ENCODE data around the gene ACO2. TPM values are rescaled to one million over a fixed set of nuclear protein-coding genes. Genes with fewer than 3 reads are reported as not detected.

The ACO2 gene
- total and polyA plus RNA-seq, 2 of the 8 experiments (the other 6 are each of a cell fraction or from before 2014, with no cell fraction given), result 52.8 to 75.4 TPM

GRCh38 chr22:41534219-41534618, 65.3 kb downstream of the ACO2 start:
- no peak overlapping the region for H3K23ac ChIP-seq (ENCODE audit: insufficient read length)
- H3K79me2 ChIP-seq (ENCODE audit: control insufficient read depth in 1 of 2, insufficient read depth in 2 of 2, low read length in 2 of 2), result peaks cover 0 to under 1% of the 10 kb centered on the region in 2 experiments; a peak in 1 of 4 replicates
- no peak overlapping the region for H3K56ac ChIP-seq (replicated peaks; ENCODE audit: insufficient read length, low read depth, low read length)
- WGBS, 2 experiments (ENCODE audit: extremely low coverage in 1 of 2, insufficient coverage in 1 of 2, insufficient read length in 1 of 2, insufficient replicate concordance in 2 of 2, low coverage in 1 of 2, low lambda C conversion rate in 2 of 2, missing lambda C conversion rate in 1 of 2), result 95% methylated on average over 8 of the region's 8 CpGs; no CpG with 5 or more reads in 1 of the 2 experiments
- H3K9ac ChIP-seq (replicated peaks in 1 of 4; ENCODE audit: extremely low read depth in 1 of 4, low read depth in 3 of 4, low read length in 3 of 4), result no peak overlapping the region
- no peak overlapping the region for H3K4ac ChIP-seq (replicated peaks; ENCODE audit: insufficient read length, low read depth, low read length)
- no peak overlapping the region for H2BK12ac ChIP-seq (ENCODE audit: low read depth, low read length)
- peaks cover 10 to 22% (median 15%) of the 10 kb centered on the region in 4 experiments; a peak in 7 of 8 replicates for H3K36me3 ChIP-seq (ENCODE audit: control insufficient read depth in 2 of 4, insufficient read depth in 4 of 4, low read length in 3 of 4)
- peaks cover 0 to 7% (median 5%) of the 10 kb centered on the region in 4 experiments; a peak in 4 of 7 replicates for H3K4me1 ChIP-seq (replicated peaks in 1 of 4; ENCODE audit: control insufficient read depth in 3 of 4, insufficient read depth in 4 of 4, low read length in 3 of 4)
- H3K9me3 ChIP-seq (ENCODE audit: insufficient read depth in 2 of 2, low read depth in 1 of 2, low read length in 1 of 2), result no peaks in the 10 kb centered on the region
- no peak overlapping the region for H4K91ac ChIP-seq (replicated peaks; ENCODE audit: insufficient read length, low read length)
- no peak overlapping the region for H3K4me2 ChIP-seq (ENCODE audit: insufficient read depth in 1 of 2, low read depth in 2 of 2, low read length in 2 of 2)
- no peak for DNase-seq (ENCODE audit: low read depth in 1 of 2, low spot score in 2 of 2)
- no peak overlapping the region for H2BK20ac ChIP-seq (ENCODE audit: low read length)
- H4K20me1 ChIP-seq (replicated peaks in 1 of 2; ENCODE audit: control insufficient read depth in 1 of 2, insufficient read depth in 2 of 2, low read length in 2 of 2), result peaks cover 5 to 22% of the 10 kb centered on the region in 2 experiments
- ChIA-PET POLR2A (ENCODE audit: partially characterized antibody) (interaction anchor here (0.9 to 2.6 kb wide), 5 partner anchors 7 to 148 kb away, joined by 3 to 5 read pairs (median 3); partner anchors contain the start of gene XRCC6), CTCF (ENCODE audit: partially characterized antibody) (interaction anchor here (1.0 to 2.0 kb wide), 9 partner anchors 8 to 132 kb away, joined by 3 to 16 read pairs (median 6); no protein-coding TSS in a partner anchor)
- no peak overlapping the region for H3K4me3 ChIP-seq (ENCODE audit: extremely low read depth in 1 of 4, insufficient read depth in 2 of 4, low read depth in 3 of 4, low read length in 4 of 4)
- no peak for FAIRE-seq
- no peak overlapping the region for H4K8ac ChIP-seq (ENCODE audit: extremely low read depth, insufficient read depth, low read length)
- no peak overlapping the region for H2AK5ac ChIP-seq (ENCODE audit: low read depth, low read length)
- no peak overlapping the region for H3K14ac ChIP-seq (ENCODE audit: insufficient read length)
- no peak overlapping the region for H2BK5ac ChIP-seq (ENCODE audit: low read depth, low read length)
- TF ChIP-seq YY1 (IDR thresholded peaks at IDR 0.05; ENCODE audit: low read depth, low read length) (no peak), KDM5A (IDR thresholded peaks at IDR 0.05; ENCODE audit: low read length) (no peak), POLR2AphosphoS5 (IDR thresholded peaks at IDR 0.05; ENCODE audit: low read depth, low read length) (0 out of 2 replicates have a peak, but pooled peaks have one; percentile 32), SP1 (IDR thresholded peaks at IDR 0.05; ENCODE audit: low read depth, low read length) (no peak), SRF (IDR thresholded peaks at IDR 0.05; ENCODE audit: low read depth, low read length) (no peak)
- H2BK15ac ChIP-seq (ENCODE audit: low read length), result no peak overlapping the region
- no peak overlapping the region for H4K5ac ChIP-seq (ENCODE audit: insufficient read length, low read depth, low read length)
- no peak overlapping the region for H3K27ac ChIP-seq (ENCODE audit: low read depth, low read length)
- H3K18ac ChIP-seq (ENCODE audit: extremely low read depth, low read length), result no peak overlapping the region
- no peak overlapping the region for H2AFZ ChIP-seq (ENCODE audit: low read length)
- H2BK120ac ChIP-seq (replicated peaks; ENCODE audit: low read depth, low read length), result no peak overlapping the region
- H3K27me3 ChIP-seq (replicated peaks in 1 of 4; ENCODE audit: control insufficient read depth in 3 of 4, extremely low read depth in 1 of 4, insufficient read depth in 3 of 4, low read length in 3 of 4), result no peaks in the 10 kb centered on the region
- H3K23me2 ChIP-seq (ENCODE audit: low read depth, low read length), result no peaks in the 10 kb centered on the region
- 0 out of 2 replicates have a peak, but pooled peaks cover 2% of the 10 kb centered on the region for H3K79me1 ChIP-seq (ENCODE audit: low read depth, low read length)

Measured in H1 (cell line).